HG03439 (cell line): Measurements from ENCODE around the gene DLG5.

Experiments
- ATAC-seq: cut with Tn5 transposase; IDR thresholded peaks from one replicate; pipeline ENCODE4 v1.9.1; 2021; ENCODE audit warnings: mild to moderate bottlenecking, moderate library complexity; ENCODE audit not compliant: unreplicated experiment

Gene DLG5

GRCh38 chr10:77926566-77927401 is at the start of gene DLG5:
Gene DLG5 (minus strand): TSS chr10:77926755. CDS start chr10:77926520, 235 bp downstream.
- no peak for ATAC-seq

DNA sequence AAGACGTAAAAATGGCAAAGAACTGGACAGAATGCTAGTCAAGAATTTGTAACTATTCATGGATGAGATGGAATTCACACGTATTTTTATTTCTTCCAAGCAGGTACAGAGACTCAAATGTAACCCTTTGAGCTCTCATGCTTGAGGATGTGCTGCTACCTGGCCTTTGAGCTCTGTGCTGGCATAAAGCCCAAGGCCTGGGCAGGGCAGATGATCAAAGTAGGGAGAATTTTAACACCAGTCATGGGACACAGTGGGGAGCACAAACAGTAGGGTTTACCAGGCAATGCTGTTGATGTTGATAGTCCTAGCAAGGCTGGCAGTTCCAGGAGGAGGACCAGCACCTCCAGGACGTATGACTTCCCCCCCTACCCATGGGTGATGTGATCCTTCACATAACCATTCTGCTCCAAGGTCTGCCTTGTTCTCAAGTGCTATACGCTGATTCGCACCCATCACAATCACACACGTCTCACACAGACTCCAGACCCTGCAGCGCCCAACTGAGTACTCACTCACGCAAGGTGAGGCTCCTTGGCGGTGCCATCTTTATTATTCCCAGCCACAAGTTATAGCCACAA is 48.6 kb upstream of the DLG5 start:
- no peak for ATAC-seq

DNA sequence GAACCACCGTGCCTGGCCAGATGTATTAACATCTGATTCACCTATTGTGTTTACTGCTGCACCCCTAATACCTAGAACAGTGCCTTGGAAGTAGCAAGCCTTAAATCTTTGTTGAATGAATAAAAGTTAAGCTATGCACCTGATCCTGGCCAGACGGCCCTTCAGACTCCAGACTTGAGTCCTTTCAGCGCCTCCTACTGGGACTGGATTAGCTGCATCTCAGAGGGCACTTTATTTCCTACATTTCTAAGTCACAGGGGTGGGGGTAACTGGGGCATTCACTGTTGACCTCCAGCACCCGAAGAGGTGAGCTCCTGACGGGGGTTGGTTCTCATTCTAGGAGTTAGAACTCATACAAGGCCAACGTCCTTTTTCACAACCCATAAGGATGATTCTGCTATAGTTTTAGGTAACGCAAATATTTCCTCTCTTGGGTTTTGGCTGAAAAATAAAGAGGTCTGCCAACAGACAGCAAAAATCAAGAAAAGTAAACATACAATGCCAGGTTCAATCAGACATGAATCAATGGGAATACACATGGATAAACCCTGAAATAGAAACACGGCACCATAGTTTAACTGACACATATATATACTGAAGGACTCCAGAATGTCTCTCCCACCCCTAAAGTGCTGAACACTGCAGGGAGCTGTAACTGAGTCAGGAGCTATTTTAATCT is 48.0 kb upstream of the DLG5 start:
- ATAC-seq: no peak

GRCh38 chr10:77973276-77973675 is 46.7 kb upstream of the DLG5 start:
- no peak for ATAC-seq

GRCh38 chr10:77972148-77972547 is 45.6 kb upstream of the DLG5 start:
- ATAC-seq: no peak

- no peak for ATAC-seq
Observed at GRCh38 chr10:77971804-77972144, 45.2 kb upstream of the DLG5 start.

DNA sequence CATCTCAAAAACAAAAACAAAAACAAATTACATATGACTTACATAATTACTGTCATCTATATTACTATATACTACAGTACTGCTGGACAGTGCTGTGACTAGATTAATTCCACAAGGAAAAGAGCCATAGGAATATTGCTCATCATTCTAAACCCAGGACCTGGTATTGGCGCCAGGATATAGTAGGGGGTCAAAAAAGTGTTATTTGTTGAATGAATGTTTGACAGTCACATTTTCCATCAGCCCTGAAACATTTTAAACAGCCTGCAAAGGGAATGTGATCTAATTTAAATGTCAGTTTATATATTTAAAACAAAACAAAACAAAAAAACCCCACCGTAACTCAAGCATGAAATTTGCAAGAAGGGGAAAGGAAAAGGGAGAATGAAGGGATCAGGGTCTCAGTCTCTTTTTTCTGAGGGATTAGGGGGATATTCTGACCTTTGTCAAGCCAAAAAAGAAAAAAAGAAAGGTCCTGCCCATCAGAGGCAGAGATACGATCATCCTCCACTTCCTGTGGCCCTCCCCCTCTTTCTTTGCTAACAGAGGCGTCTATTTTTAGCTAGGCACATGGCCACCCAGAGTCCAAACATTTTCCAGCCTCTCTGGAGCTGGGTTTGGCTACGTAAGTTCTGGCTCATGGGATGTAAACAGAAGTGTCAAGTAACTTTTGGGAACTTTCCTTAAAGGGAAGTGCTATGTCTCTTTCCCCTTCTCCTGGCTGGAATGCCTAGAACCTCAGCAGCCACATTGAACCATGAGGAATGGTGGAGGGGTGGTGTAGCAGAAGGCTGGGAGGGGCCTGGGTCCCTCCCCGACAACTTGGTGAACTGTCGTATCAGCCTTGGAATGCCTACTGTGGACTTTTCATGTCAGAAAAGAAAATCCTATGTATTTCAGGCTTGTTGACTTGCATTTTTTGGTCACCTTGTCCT is 44.6 kb upstream of the DLG5 start:
- no peak for ATAC-seq

- ATAC-seq: no peak
Observed at GRCh38 chr10:77969114-77969513, 42.6 kb upstream of the DLG5 start.

DNA sequence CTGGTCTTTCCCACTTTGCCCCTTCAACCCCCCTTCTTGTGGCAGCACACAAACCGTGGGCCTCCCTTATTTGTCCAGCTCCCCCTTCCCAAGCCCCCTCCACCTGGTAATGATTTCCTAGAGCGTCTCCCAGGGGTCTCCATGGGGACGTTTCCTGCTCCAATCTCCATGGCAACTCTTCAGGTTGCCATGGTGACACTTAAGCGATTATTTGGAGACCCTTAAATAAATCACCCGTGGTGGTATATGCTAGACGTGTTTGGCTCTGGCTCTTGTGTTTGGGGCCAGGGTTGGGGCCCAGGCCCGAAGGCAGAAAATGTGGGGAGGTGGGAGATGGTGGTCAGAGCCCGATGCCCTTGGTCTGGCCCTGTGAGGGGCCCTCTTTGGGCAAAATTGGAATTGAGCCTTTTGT is 41.1 kb upstream of the DLG5 start:
- no peak for ATAC-seq

GRCh38 chr10:77965294-77965693 is 38.7 kb upstream of the DLG5 start:
- ATAC-seq: no peak

GRCh38 chr10:77964811-77965210 is 38.3 kb upstream of the DLG5 start:
- ATAC-seq: no peak

DNA sequence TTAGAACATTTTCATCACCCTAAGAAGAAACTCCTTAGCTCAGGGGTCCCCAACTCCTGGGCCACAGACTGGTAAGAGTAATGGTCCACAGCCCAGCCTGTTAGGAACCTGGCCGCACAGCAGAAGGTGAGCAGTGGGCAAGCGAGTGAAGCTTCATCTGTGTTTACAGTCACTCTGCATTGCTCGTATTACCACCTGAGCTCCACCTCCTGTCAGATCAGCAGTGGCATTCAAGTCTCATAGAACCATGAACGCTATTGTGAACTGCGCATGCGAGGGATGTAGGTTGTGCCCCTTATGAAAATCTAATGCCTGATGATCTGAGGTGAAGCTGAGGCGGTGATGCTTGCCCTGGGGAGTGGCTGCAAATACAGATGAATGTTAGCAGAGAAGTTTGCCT is 37.3 kb upstream of the DLG5 start:
- ATAC-seq: no peak

GRCh38 chr10:77962350-77963146 is 36.0 kb upstream of the DLG5 start:
- ATAC-seq: no peak

GRCh38 chr10:77961668-77962067 is 35.1 kb upstream of the DLG5 start:
- no peak for ATAC-seq

DNA sequence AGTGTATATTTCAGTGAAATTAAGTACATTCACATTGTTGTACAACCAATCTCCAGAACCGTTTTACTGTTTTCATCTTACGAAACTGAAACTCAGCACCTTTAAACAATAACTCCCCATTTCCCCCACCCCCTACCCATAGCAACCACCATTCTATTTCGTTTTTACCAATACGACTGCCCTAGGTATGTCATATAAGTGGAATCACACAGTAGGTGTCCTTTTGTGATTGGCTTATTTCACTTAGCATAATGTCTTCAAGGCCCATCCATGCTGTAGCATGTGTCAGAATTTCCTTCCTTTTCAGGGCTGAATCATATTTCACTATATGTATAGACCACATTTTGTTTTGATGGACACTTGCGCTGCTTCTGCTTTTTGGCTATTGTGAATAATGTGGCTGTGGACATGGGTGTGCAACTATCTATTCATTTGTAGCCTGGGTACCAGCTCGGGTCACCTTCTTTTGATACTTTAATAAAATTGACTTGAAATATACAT is 34.3 kb upstream of the DLG5 start:
- ATAC-seq: no peak

- ATAC-seq: no peak
Observed at GRCh38 chr10:77959887-77960455, 33.4 kb upstream of the DLG5 start.

GRCh38 chr10:77959384-77959783 is 32.8 kb upstream of the DLG5 start:
- ATAC-seq: no peak

- ATAC-seq: no peak
Observed at GRCh38 chr10:77955136-77955535, 28.6 kb upstream of the DLG5 start.

DNA sequence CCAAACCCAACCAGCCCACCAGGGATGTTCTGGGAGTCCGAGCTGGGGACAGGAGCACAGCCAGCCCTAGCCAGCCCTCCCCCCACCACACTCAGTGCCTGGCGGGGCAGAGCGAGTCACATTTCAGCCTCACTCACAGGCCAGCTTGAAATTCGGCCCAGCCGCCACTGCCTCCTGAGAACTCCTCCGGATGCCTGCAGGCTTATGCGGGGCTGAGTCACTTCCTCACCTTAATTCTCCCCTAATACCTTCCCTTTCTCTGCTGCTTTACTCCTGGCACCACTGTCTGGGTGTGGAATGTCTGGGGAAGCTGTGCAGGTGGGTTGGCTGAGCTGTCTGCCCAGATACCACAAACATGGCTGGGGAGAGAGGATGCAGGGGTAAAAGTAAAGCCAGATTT is 22.6 kb upstream of the DLG5 start:
- no peak for ATAC-seq

- ATAC-seq: no peak
Observed at GRCh38 chr10:77946084-77946483, 19.5 kb upstream of the DLG5 start.
